Measurements from ENCODE around the gene PDIA5.
"Not testable (repeated sequence)": the region's sequence is repeated elsewhere in the genome, so short reads cannot be mapped to it uniquely, and the experiment has no call there.

Gene PDIA5

DNA sequence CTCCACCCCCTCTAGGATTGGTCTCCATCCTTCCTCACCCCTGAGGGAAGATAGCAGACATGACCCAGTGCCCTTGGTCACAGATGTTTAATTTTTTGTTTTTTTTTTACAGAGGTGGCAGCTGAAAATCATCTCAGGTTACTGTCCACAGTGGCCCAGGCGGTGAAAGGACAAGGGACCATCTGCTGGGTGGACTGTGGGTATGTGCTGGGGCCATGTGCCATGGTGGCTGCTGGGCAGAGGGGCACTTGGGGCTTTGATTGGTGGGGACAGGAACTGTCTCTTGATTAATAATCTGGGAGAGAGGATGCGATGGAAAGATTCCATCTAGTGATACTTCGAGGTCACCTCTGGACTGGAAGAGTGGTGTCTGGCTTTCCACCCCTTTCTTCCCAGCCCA lies 25.4 kb downstream of the PDIA5 start:
- DNase-seq (ENCODE audit: low read depth), result no peak

DNA sequence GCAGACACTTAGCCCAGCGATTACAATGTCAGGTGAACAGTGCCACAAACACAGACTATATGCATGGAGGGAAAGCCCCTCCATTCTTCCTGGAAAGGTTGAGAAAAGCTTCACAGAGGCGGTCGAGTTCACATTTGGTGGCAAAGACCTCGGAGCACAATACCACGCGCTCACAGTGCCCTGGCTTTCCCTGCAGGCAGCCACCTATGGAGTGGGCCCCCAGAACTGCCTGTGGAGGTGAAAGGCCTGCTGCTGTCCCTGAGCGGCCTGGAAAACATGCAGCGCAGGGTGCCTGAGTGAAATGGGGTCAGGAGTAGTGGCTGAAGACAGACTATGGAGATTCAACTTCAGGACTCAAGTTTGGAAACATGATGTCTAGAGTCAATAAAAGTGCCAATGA lies 26.9 kb downstream of the PDIA5 start:
- DNase-seq (ENCODE audit: low read depth), result no peak

DNA sequence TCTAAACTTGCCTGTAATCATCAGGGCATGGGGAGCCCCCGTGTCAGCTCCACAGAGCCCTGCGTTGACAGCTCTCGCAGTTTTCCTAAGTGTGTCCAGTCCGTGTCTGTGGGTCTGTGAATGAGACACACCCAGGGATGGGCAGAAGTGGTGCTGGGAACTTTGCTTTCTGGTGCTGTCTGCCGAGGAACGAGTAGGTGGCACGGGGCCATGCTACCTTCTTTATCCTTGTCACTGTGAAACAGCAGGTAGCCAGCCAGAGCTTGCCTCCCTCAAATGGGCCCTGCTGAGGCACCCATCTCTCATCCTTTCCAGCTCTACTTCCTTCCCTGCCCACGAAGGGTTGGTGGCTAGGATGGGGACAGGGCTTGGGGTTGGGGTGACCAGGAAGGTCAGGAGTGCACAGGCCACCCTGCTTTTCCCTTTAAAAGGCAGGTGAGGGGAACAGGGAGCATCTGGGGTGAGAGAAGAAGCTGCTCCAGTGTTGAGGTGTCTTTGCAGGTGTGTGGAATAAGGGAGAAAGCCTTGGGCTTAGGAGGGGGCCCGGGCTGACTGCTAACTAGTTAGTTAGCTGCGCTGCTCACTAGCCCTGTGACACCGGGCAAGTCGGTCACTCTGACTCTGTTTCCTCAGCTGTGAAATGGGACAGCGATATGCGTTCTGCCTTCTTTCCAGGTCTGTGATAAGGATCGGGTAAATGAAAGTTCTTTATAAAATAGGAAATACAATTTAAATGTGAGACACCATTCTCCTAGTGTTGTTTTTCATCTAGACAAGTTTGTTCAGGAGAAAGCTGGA lies 27.9 kb downstream of the PDIA5 start:
- no peak for DNase-seq (ENCODE audit: low read depth)

DNA sequence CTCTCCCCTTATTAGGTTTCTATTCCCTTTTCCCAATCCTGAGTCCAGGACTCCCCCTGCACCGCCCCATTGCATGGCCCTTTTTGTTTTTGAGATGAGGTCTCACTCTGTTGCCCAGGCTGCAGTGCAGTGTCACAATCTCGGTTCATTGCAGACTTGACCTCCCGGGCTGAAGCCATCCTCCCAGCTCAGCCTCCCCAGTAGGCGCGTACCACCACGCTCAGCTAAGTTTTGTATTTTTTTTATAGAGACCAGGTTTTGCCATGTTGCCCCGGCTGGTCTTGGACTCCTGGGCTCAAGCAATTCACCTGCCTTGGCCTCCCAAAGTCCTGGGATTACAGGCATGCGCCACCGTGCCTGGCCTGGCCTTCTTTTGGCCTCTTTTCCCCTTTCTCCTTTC lies 29.3 kb downstream of the PDIA5 start:
- DNase-seq (ENCODE audit: low read depth), result no peak

DNA sequence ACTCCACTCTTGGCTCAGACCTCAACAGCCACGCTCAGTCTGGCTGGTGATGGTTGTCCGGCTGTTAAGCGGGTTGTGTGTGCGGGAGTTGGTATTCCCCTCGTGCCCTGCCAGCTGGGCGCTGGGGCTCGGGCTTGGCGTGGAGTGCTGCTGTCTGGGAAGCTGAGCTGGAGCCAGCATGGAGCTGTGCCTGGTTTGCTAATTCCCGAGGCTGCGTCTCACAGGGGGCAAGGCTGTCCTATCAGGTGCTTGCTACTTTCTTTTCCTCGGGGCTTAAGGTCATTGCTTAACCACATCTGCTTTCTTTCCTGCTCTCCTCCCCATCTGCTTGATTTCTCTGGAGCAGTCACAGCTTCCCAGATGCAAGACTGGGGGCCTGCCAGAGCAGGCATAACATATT lies 29.9 kb downstream of the PDIA5 start:
- no peak for DNase-seq (ENCODE audit: low read depth)

DNA sequence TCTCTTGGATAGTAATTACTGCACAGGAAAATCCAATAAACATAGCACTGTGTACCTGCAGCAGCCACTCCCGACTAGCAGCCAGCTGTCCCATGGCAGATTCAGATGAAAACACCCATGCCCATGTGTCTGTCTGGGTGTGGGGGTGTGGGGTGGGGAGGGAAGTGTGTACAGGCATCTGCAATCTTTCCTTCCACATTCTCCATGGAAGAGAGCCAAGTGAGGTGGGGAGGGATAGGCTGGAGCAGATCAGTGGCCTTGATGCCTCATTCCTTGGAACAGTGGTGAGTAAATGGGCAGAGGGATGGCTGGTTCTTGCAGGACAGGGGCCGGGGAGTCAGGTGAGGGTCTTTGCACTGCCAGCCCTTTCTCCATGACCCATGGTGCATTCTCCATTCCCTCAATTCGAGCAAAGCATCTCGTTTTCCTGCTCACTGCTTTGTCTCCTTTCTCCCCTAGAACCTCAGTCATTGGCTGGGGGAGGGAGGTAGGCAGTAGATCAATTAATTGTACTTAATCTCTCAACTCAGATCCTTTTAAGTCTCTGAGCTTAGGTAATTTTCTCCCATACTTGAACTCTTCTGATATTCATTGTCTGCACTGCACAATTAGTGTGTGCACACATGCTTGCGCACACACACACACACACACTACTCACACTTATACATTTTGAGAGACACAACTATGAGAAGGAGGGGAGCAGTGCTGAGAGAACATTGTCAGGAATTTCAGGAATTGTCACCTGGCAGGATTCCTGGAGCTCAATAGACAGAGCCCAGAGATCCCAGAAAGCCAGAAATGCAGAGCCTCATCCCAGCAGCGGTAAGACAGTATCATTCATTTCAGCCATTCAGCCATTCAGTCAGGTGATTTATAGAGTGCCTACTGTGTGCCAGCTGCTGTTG lies 31.9 kb downstream of the PDIA5 start:
- no peak for DNase-seq (ENCODE audit: low read depth)

DNA sequence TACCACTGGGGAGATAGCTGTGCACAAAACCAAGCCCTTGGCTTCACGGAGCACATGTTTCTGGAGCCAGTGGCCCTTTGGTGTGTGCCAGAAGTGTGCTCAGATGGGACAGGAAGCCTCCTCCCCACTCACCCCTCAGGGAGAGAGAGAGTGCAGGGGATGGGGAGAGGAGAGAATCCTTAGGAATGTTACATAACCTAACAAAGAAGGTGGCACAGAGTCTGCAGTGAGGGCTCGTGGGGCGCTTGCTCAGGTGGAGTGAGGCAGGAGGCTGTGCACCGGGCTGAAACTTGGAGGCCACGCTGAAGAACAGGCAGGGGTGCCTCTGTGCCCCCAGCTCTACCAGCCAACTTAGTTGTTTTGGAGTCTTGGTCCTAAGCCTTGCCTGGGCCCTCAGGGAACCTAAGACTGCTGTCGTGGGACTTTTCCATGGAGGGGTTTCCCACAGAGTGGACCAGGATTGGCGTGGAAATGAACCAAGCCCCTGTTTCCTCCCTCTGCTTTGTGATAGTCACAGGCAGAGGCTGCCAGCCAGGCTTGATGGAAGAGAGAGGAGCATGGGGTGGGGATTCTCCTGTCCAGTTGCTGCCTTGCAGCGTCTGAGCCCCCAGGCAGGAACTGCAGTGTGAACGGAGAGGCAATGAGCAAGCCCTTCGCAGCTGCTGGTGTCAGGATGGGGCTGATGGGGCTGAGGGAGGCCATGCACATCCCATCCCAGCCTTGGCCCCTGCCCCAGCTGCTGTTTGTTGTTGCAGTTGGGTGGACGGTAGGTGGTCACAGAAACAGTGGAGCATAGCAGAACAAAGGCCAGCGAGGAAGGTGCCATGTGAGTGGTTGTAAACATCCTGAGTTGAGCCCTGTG lies 32.7 kb downstream of the PDIA5 start:
- no peak for DNase-seq (ENCODE audit: low read depth)

DNA sequence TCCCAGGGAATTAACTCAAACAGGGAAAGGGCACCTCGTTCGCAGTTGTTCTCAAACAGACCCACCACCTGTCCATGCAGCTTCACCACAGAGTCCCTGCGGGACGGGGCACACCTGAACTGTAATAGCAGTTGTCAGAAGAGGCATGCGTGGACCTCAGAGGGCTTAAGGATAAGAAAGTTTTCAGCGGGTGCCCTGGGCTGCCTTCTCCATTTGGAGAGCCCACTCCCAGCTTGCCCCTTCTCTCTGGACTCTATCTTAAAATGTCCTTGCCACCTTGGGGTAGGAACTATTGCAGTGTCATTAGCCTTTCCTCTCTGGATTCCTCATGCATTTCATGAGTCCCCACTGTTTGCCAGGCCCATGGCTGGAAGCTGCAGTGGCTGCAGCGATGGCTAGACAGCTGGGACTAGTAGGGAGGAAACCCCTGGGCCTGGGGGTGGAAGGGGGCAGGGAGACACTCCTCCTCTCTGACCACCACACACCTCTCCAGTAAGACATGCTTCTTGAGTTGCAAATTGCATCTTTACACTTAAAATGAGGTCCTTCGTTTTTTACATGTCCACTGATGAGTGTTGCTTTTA lies 33.5 kb downstream of the PDIA5 start:
- no peak for DNase-seq (ENCODE audit: low read depth)

DNA sequence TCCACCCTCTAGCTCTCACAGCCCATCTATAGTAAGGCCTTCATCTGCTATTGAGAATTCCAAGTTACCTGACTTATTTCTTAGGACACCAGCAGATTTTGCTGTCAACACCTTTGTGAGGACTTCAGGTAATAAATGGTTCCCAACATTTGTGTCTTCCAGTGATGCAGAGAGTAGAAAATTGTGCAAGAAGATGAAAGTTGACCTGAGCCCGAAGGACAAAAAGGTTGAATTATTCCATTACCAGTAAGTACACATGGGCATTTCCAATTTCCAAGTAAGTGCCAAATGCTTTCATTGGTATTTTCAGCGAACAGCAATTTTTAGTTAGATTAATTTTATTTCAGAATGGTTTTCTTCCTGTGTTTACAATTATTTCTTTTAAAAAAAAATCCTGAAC lies 35.4 kb downstream of the PDIA5 start:
- no peak for DNase-seq (ENCODE audit: low read depth)

DNA sequence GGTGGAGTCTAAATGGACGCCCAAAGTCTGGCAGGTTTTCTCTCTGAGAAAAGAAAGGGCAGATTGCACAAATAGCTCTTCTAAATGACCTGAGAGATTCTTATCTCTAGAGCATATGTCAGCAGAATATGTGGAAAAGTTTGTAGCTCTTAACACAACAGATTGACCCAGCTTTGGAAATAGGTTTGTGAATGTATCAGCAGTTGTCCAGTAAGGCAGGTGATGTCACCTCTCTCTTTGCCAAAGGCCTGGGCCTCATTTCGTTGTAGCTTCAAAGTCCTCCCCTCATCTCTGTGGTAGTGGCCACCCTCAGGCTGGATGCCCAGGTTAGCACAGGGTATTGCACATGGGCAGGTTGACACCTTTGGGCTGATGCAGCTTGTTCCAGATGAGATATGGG lies 36.0 kb downstream of the PDIA5 start:
- no peak for DNase-seq (ENCODE audit: low read depth)

DNA sequence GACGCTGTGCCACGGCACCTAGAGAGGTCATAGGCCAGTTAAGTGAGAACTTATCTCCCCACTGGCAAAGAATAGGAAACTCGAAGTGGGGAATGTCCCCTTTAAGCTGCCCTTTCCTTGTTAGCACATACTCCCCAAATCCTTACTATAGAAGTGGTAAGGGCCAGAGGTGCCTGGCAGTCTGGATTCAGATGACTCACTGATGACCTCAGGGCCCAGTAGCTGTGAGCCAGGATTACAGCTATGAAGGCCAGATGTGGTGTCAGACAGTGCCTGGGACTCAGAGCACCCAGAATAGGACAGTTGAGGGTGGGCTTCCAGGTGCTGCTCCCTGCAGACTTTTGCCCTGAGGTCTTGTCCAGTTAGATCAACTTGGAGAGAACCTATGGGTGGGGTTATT lies 37.7 kb downstream of the PDIA5 start:
- no peak for DNase-seq (ENCODE audit: low read depth)

DNA sequence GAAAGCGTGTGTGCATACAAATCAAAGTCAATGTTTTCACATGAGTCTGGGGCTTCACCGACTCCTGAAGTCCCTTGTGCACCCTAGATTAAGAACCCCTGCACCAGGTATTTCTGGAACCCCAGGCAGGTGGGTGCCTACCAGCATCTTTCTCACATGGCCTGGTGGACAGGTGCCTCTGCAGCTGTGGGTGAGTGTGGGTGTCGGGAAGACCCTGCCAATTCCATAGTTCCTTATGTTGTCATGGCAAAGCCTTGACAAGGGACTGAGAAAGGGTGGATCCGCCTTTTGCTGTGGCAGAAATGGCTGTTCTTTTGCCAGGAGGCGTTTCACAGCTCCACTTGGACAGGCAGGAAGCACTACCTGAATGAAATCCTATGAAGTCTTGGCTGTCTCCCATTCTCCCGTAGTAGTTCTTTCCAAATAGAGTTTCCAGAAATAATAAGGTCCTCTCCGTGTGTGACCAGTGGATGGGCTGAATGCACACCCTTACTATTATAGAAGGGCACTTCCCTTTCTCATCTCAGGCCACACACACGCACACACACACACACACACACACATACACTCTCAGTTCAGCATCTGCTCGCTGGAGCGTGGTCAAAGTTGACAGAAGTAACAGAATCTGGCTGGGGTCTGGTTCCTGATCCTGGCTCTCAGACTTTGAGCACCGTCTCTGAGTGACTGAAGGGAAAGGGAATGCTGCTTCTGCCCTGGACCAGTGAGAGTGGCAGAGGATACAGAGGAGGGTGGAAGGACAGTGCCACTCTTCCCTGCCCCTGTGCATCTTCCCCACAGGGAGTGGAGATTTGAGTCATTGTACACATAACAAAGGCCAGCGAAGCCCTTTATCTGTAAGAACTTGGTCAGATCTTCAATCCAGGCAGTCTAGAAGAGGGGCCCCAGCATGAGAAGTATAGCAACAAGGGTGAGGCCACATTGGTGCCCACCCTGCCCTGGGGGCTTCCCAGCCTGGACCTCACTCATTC lies 38.7 kb downstream of the PDIA5 start:
- DNase-seq (ENCODE audit: low read depth), result no peak

DNA sequence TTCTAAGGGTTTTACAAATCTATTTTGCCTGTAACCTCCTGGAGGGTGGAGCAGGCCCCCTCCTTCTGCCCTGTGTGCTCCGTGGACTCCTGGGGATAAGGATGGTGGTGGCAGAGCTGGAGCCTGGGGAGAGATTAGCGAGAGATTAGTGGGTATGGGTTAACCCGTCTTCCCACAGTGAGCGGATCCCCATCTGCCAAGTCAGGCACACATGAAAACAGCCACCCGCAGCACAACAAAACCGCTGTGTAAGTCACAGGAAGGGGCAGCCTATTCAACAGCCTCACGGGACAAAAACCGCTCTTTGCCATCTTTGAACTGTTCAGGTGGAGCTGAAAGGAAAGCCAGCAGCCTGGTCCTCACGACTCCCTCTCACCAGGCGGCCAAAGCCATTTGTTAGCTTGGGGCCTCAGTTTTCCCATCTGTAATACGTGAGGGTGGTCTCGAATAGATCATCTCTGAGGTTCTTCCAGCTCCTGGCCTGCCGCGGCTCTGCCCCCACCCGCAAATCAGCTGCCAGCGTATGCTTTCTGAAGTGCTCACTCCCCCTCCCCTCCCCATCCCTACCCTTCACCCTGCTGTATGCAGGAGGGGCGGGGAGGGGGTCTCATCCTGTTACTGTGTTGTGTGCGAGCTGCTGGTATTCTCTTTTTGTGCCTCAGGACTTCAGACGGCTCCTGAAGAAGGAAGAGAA lies 43.6 kb downstream of the PDIA5 start:
- DNase-seq (ENCODE audit: low read depth), result no peak

DNA sequence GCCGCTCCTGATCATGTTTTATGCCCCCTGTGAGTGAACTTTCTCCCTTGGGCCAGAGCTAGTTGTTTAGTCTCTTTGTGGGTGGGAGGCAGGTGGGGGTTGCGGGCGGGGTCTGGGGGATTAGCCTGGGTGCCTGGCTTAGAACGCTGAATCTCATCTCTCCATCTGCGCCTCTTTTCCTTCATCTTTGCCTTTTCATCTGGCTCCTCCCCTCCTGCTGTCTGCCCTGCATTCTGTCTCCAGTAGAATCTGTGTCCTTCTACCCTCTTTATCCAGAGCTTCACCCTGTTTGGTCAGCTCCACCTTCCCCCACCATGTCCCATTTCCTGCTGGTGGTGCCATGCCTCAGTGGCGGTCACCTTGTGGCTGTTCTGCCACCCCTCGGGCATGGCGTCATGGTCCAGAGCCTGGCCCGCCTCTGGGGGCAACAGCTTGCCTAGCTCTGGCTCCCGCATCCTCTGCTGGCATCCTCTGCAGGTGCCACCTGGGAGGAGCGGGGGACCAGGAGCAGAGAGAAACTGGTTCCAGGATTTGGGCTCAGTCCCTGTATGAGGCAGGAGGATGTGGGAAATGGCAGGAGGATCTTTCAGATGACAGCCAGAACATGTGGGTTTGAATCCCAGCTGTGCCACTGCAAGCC lies 44.3 kb downstream of the PDIA5 start:
- no peak for DNase-seq (ENCODE audit: low read depth)

DNA sequence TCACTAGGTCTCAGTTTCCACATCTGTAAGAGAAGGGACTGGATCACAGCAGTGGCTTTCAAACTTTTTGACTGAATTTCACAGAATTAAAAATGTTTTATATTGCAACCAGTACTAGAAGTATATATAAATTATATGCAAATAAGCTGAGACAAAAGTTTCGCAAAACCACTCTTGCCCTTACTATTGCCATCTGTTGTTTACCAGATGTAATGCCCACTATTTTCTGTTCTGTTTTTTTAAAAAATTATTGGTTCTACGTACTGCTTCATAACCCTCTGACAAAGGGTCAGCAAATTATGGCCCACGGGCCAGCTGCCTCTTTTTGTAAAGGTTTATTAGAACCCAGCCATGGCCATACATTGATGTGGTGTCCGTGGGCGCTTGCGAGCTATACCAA lies 44.8 kb downstream of the PDIA5 start:
- no peak for DNase-seq (ENCODE audit: low read depth)

DNA sequence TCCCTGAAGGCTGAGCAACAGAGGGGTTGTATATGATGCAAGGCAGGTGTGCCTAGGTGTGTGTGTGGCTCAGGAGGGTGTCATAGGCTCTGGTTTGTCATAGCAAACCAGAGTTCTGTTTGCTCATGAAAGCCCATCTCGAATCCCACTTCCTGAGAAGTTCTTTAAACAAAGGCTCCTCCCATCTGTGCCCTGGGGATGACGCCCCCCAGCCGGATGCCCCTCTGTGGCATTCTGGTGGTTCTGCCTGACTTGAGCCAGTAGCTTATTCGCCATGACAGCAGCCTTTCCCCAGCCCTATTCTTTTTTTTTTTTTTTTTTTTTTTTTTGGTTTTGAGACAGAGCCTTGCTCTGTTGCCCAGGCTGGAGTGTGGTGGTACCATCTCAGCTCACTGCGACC lies 45.4 kb downstream of the PDIA5 start:
- no peak for DNase-seq (ENCODE audit: low read depth)

DNA sequence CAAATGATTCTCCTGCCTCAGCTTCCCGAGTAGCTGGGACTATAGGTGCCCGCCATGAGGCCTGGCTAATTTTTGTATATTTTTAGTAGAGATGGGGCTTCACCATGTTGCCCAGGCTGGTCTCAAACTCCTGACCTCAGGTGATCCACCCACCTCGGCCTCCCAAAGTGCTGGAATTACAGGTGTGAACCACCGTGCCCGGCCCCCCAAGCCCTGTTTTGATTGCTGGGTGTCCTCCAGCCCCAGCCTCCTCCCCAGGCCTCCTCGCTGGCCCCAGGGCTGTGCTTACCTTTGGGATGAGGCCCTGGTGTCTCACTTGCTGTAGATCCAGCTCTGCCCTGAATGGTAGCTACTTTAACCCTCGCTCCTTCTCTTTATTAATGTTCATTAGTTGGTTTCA lies 45.8 kb downstream of the PDIA5 start:
- DNase-seq (ENCODE audit: low read depth), result not testable (repeated sequence)

DNA sequence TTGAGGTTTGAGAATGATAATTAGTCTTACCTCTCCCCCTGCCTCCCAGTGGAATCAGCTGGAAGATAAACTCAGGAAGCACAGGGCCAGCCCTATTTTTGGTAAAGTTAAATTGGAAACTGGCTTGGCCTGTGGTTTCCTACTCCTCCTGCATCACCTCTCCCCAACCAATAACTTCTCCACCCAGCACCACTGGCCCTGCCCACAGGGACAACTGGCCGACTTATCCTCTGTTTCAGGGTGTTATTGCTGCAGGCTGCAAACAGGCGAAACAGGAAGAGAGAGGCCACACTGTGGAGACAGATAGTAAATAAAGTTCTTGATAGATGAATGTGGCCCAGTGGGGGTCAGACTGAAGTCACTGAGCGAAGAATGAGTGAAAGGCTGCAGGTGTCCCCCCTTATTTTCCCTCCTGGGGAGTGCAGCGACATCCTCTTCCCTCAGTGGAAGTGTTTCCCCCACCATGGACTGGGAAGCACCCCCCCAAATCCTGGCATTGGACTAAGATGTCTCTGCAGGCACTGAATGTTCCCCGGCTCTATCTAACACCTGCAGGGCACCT lies 47.1 kb downstream of the PDIA5 start:
- no peak for DNase-seq (ENCODE audit: low read depth)

DNA sequence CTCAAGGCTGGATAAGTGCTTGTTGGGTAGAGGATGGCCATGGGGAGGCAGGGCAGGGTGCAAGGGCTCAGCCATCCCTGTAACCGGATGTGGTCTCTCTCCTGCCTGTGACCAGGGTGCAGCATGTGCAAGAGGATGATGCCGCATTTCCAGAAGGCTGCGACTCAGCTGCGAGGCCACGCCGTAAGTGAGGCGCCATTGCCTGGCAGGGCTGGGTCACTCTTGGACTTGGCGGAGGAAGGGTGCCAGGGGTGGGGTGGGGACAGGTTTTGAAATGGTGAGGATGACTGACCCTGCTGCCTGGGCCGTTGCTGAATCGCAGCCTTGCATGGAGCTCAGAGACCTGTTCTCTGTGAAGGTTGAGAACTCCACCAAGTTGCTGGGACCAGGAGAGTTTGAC lies 49.3 kb downstream of the PDIA5 start:
- DNase-seq (ENCODE audit: low read depth), result no peak
